Activated T-cell treated with anti-CD3 and anti-CD28 coated beads for 24 hours (primary cell): ENCODE data around the gene C2CD4C.
"Not testable (repeated sequence)": the region's sequence is repeated elsewhere in the genome, so short reads cannot be mapped to it uniquely, and the experiment has no call there.

ENCODE experiments used
- DNase-seq: peaks from one replicate; pipeline ENCODE4 v3.0.0-alpha.2; 2020; ENCODE audit warnings: low read depth

The C2CD4C gene

DNA sequence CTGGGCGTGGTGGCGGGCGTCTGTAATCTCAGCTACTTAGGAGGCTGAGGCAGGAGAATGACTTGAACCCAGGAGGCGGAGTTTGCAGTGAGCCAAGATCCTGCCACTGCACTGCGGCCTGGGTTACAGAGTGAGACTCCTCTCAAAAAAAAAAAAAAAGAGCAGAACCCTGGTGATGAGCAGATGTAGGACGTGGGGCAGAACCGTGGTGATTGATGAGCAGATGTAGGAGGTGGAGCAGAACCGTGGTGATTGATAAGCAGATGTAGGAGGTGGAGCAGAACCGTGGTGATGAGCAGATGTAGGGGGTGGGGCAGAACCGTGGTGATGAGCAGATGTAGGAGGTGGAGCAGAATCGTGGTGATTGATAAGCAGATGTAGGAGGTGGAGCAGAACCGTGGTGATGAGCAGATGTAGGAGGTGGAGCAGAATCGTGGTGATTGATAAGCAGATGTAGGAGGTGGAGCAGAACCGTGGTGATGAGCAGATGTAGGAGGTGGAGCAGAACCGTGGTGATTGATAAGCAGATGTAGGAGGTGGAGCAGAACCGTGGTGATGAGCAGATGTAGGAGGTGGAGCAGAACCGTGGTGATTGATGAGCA lies 28.2 kb downstream of the C2CD4C start:
- not testable (repeated sequence) for DNase-seq

DNA sequence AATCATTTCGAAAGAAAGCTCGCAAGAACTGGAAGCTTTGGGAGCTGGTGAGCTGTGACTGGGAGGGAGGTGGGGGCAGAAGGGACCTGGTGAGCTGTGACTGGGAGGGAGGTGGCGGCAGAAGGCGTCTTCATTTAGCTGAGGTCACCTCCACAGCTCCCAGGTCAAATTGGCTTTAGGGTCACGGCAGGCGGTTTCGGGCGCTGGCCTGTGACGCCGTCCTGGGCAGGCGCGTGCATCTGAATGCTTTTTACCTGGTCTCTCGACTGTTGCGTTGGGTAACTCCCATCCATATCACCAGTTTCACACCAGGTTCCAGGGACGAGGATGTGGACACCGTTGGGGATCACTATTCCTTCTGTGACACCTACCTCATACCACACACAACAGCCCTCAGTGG lies 29.2 kb downstream of the C2CD4C start:
- no peak for DNase-seq

DNA sequence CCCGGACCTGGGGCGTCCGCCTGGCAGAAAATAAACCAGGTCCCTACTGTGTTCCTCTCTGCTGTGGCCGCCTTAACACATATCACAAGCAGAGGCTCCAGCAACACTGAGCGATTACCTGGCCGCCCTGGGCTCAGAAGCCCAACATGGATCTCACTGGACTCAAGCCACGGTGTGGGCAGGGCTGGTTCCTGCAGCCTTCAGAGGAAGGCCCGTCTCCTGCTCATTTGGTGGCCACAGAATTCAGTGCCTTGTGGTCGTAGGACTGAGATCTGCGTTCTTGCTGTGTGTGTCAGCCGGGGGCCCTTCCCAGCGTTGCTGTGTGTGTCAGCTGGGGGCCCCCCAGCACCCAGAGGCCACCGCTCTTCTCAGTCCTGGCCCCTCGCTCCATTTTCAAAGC lies 30.2 kb downstream of the C2CD4C start:
- no peak for DNase-seq

DNA sequence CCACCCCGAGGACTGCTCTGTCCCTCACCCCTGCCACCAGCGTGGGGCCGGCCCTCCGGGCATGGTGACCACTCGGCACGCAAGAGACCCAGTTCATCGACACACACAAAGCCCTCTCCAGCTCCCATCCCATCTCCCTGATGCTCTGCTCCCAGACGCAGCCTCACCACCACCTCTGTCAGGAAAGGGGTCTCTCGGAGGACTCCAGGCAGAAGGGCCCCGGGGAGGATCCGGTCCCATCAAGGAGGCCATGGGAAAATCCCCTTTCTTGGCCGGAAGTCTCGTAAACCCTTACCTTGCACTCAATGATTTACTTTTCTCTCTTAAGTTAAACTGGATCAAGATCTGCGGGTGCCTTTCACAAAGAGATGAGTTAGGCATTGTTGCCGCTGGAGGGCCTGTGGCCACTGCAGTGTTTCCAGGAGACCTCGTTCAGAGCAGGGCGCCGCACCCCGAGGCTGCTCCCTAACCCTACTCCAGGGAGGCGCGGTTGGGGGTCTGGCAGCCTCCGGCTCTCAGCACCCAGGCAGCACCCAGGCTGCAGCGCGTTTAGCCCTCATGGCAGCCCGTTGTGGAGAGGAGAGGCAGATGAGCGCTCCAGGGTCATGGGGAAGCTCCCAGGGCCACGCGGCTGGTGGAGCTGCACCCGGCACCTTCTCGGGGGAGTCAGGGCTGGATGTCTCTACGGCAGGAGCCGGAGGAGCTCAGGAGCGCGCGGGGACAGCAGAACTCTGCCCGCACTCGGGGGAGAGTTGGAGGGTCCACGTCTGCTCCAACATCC lies 31.0 kb downstream of the C2CD4C start:
- no peak for DNase-seq

DNA sequence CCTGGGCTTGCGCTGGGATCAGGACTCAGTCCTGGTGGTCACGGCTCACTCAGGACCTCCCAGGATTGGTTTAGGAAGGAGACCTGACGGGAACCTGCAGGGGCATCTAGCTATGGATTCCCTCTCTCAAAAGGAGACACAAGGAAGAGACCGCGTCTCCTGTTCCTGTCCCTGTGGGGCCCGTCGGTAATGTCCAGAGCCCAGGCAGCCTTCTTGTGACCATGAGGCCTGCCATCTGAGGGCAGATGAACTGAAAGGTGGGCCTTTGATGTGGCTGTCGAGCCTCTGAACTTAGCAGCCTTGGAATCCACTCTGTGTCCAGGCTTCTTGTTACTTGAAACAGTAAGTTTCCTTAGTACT lies 32.9 kb downstream of the C2CD4C start:
- no peak for DNase-seq

DNA sequence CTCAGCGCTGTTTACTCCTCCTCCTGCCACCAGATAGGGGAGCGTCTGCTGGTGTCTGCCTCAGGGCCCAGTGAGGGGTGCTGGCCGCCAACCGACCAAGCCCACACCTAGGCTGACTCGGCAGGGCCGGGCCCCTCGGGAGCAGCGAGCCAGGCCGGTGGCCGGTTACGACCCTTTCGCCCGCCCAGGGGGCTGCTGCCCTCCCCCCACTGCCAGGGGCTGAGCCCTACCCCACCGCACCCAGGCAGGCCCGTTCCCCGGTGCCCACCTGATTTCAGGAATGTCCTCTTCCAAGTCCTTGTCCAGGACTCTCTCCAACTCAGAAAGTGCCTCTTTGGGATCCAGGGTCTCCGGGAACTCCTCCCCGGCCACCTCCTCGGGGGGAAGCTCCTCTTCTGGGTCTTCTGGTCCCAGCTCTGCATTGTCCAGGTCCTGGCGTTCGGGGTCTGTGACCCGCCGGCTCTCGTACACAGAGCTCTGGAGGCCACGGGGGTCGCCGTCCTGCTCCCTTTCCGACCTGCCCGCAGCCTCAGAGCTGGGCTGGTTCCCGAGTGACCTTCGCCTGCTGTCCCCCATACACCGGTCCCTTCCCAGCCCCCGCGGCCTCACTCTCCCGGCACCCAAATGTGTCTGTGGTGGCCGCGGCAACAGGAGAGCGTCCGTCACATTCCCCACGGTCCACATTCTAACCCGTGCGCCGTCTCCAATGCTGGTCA lies 33.4 kb downstream of the C2CD4C start:
- DNase-seq: no peak

DNA sequence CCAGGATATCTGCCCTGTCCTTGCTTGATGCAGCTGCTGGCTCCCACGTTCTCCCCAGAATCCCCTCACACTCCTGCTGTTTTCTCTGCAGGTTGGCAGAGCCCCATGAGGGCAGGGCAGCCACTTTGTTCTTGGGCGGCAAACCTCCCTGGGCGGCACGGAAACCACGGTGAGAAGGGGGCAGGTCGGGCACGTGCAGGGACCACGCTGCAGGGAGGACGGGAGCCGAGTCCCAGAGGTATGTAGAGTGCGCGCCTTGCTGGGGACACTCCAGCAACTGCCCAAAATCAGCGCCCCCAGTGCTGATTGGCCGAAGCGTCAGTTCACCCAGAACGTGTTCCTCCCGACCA lies 34.1 kb downstream of the C2CD4C start:
- DNase-seq: no peak

DNA sequence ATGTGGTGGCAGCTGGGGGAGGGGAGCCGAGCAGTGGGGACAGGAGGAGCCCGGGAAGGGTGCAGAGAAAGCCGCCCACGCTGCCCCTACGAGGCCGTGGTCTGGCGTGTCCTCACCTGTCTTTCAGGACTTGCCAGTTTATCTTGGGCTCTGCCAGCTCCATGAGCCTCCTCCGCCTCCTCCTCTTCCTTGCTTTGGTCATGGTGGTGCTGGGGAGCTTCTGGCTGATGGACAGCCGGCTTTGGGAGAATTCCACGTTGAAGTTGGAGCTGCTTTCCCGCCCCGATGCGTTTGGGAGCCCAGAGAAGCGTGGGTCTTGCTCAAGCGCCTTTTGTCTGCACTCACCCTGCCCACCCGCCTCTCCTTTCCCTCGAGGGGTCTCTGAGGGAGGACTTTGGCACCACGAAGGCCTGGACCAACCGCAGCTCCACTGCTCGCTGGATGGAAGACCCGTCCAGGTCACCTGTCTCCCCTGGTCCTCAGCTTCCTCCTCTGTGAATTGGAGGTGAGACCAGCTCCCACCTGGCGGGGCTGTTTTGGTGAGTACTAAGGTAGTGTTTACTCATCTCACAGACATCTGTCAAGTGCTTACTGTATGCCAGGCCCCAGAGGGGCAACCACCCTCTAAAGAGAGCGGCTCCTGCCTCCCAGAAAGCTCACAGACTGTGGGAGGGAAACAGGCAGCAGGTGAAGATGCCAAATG lies 34.6 kb downstream of the C2CD4C start:
- no peak for DNase-seq

DNA sequence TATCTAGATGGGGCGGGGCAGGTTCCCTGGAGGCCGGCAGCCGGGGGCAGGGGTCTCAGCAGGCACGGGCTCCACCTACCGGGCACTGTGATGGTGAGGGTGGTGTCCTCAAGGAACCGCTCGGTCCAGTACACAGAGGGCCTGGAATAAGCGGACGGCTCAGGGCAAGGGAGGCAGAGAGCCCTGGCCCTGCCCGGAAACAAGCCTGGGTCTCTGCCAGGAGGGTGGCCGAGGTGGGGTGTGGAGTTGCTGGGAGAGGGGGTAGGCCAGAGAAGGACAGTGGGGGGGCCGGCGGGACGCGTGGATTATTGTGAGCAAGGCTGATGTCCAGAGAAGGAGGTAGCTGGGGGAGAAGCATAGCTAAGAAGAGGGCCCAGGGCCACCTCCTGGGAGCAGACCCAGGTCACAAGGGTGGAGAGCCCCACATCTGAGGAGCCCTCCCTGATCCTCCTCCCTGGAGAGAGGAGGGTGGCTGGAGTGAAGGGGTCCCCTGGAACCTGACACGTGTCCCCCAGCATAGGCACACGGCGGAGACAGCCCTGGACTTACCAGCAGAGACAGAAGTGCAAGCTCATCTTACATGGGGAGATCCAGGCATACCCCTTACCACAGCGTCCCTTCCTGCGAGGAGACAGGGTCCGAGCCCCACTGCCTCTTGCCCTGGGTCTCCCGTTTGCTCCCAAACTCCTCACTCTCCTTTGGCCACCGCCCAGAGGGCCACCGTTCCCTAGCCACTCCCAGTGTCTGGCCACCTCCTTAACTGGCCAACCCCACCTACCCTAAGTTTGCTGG lies 35.4 kb downstream of the C2CD4C start:
- no peak for DNase-seq

DNA sequence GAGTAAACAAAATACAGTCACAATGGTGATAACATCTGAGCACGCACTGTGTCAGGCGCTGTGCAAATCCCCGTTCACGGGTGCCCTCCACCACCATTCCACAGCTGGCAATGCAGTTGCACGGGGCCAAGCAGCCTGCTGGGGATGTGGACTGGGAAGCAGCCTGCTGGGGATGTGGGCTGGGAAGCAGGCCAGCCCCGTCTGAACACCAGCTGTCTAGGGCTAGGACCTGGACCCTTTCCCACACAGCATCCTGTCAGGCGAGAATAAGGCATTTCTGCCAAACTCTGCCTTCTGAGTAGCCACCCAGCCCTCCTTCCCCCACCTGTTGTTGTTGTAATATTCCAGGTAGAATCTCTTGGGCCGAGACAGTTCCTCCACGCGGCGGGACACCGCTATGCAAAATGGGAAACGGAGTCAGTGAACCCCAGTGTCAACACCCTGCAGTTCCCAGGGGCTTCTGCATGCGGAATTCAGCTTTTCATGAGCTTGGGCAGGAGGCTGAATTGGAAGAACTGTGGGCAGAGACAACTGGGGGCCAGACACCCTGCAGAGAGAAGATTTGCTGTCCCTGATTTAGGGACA lies 36.5 kb downstream of the C2CD4C start:
- DNase-seq: no peak

DNA sequence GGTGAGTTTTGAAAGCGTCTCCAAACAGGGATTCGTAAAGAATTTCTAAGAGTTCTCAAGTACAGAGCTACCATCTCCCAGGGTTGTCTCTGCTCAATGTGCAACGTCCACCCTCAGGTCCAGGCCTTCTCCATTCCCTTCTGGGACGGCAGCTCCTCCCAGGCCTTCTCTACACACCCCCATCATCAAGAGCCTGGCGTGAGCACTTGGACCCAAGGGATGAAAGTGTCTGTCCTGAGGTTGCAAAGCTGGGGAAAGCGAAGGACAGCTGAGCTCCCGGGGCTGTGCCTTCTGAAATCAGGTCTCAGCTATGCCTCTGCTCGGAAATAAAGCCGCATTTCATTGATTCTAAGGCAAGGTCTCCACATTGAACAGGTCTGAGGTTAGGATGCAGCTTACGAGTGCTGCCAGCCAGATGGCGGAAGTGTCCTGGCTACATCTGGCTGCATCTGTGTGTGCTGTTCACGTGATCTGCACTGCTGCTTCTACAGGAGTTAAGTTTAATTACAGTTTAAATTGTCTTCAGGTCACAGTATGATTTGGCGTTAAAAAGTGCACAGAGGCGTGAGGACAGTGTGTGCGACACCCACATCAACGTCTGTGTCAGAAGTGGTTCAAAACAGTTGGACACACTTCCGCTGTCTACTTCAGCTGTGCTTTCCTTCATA lies 37.3 kb downstream of the C2CD4C start:
- DNase-seq: no peak

DNA sequence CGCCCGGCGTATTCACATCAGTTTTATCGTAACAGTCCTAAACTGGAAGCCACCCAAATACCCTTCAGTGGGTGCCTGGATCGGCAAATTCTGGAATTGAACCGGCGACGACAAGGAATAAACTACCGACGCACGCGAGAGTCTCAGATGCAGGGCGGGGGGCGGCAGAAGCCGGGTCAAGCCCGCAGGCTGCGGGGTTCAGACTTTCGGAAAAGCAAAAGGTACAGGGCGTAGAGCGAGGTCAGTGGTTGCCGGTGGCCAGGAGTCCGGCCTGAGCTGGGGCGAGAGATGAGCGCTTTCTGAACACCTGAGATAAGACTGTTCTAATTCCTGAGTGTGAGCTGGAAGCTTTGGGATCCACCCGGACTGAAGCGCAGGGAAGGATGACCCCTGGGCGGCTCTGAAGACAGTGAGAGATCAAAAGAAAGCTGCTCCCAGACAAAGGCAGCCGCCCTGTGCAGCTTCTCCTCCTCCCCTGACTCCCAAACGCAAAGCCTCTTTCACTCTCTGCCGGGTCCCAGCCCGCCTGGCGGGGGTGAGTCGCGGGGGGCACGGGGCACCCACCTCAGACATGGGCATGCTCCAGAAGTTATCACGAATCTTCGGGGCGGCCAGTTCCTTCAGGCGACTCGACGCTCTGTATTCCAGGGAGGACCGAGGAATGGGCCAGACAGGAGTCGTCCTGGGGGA lies 38.2 kb downstream of the C2CD4C start:
- no peak for DNase-seq

DNA sequence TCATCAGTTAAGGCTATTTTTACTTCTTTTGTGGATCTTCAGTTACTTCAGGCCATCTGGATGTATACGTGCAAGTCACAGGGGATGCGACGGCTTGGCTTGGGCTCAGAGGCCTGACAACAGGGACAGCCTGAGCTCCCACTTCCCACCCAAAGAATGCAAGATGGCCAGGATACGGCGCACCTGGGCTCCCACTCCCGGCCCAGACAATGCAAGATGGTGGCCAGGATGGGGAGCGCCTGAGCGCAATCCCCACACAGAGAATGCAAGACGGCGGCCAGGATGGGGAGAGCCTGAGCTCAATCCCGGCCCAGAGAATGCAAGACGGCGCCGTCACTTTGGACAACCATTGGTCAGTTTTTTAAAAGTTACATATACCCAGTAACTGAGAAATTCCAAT lies 39.1 kb downstream of the C2CD4C start:
- DNase-seq: no peak

DNA sequence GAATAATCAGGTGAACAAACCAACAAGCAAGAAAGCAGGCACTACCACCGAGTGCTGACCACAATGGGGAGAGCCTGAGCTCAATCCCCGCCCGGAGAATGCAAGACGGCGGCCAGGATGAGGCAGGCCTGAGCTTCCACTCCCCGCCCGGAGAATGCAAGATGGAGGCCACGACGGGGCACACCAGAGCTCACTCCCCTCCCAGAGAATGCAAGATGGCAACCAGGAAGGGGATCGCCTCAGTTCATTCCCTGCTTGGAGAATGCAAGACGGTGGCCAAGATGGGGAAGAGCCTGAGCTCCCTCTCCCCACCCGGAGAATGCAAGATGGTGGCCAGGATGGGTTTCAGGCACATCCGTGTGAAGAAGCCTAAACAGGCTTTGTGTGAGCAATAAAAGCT lies 39.7 kb downstream of the C2CD4C start:
- DNase-seq: no peak

DNA sequence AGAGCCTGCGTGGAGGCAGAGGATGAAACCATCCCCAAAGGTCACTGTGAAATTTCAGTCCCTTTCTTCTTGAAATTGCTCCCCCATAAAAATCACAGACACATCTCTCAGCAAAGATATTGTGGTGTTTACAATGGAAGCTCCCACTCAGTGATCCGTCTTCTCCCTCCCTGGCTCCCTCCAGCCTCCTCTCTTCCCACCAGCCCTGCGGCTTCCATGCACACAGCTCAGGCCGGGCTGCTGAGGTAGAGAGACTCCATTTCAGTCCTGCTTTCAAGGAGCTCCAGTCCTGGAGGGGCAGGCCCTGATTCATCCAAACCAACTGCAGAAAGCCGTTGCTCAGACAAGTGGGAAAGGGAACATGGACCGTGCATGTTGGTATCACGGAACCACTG lies 40.3 kb downstream of the C2CD4C start:
- no peak for DNase-seq

DNA sequence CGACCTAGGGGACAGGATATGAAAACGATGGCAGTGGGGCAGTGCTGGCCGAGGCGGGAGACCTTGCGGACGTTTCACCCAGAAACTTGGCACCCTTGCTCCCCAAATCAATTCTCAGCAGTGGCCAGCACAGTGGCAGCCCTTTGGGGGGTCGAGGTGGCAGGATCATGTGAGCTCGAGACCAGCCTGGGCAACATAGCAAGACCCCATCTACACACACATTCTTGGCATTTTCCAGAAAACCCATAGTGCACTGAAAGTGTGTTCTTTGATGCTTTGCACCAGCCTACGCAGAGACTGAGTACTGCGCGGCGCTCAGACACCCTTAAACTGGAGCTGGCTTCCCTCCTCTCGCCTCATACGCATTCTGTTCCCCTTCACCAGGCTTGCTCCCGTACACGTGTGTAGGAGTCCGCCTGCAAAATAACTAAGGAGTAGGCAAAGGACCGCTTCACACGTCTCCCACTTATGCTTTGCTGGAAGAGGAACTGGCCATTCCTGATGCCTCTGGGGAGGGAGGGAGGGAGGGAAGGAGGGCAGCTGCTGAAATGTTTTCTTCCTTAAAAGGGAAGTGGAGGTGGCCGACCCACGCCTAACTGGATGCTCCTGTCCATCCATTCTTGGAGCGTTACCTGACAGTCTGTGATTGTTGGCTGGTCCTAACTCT lies 40.9 kb downstream of the C2CD4C start:
- DNase-seq: no peak

DNA sequence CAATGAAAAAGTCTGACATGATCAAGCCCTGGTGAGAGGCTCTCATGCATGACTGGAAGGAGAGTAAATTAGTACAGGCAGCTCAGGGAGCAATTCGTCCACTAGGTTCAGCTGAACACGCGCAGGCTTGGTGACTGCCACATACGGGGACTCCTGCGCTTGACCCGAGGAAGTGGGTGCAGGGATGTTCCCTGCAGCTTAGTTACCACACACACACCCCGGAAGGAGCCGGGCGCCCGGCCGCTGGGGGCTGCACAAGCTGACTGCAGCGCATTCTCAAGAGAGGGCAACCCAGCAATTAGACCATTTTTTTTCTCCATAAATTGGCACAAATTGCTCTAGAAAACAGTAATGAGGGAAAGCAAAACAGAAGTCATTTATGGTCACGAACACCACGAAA lies 41.4 kb downstream of the C2CD4C start:
- no peak for DNase-seq

DNA sequence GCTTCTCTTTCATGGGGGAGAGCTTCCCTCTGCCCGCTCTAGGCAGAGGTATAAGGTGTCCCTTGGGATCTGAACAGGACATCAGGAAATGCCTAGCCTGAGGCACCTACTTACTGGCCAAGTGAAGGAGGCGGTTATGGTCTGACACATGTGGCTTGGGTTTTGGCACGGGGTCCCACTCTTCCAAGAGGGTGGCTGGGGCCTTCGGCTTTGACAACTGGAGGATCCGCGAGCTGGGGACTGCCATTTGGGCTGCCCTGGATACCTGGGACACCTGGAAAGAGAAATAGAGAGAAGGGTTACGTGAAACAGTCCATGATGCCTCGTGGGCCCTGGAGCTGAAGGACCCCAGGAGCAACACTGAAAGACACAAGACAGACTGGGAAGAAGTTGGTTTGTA lies 42.0 kb downstream of the C2CD4C start:
- no peak for DNase-seq

DNA sequence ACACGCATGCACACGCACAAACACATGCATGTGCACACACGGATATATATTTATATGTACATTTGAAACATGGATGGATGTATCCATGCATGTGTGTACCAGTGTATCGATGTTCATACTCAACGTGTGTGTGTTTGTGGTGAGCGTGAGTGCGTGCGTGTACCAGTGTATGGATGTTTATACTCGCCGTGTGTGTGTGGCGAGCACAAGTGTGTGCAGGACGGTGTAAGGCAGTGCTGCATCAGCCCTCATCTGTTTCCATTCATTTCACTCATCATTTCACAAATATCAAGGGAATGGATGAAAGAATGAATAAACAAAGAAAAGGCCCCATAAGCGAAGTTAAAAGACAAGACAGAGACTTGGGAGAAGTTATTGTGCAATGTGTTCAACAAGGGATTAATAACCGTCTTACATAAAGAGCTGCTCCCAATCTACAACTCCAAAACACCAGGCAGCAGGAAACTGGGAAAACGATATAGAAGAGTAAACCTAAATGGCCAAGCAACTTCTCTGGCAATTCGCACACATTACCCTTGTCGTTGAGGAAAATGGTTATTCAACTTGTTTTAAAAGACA lies 42.7 kb downstream of the C2CD4C start:
- DNase-seq: no peak
